Inflammatory macrophage (primary cell): ENCODE measurements around the gene SETD6.
"Not testable (repeated sequence)": the region's sequence is repeated elsewhere in the genome, so short reads cannot be mapped to it uniquely, and the experiment has no call there.

Experiments used
- DNase-seq, 2 donors: peaks; one replicate each; pipeline ENCODE4 v3.0.0-alpha.2; 2020 to 2022
- total RNA-seq, 18 experiments: gene quantifications; one replicate each; lab custom pipeline; 2026; ENCODE audit warnings: mixed read lengths in 6 of 18, inconsistent platforms in 2 of 18; lab: John Stamatoyannopoulos, UW

SETD6 gene, protein sequence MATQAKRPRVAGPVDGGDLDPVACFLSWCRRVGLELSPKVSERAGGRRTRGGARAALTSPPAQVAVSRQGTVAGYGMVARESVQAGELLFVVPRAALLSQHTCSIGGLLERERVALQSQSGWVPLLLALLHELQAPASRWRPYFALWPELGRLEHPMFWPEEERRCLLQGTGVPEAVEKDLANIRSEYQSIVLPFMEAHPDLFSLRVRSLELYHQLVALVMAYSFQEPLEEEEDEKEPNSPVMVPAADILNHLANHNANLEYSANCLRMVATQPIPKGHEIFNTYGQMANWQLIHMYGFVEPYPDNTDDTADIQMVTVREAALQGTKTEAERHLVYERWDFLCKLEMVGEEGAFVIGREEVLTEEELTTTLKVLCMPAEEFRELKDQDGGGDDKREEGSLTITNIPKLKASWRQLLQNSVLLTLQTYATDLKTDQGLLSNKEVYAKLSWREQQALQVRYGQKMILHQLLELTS
- 0.75 to 8.1 (median 5.5) reads per million in 18 experiments for total RNA-seq

DNA sequence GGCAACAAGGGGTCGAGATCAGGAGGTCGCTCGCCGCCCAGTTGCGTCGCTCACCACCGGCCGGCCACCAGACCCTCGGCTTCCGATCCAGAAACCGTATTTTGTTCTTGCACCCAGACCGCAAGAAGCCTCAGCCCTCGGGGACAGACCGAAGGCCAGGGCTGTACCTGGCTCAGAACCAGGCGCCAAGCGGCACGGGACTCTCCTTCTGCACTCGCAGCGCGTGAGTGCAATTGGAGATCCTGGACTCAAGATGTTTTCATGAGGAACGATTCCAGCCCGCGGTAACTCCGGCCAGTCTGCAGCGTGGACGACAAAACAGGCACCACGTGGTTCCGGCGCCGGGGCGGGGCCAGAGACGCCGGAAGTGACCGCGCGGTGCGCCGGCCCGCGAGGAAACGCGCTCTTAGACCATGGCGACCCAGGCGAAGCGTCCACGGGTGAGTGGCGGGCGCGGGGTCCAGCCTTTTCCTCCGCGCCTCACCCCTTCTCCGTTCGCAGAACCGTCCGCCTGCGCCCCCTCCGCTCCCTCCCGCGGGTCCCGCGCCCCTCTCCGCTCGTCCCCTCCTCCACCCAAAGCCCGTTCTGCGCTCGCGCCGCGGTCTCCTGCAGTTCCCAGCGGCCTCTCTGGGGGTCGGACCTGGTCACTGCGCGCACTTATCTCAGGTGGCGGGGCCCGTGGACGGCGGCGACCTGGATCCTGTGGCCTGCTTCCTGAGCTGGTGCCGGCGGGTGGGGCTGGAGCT lies at the start of gene SETD6:
Gene SETD6 (plus strand): TSS at position 393 of the 746 bp plus-strand sequence. CDS start 21 bp downstream, at position 414.
- DNase-seq, result peak; percentile 83 to 91

DNA sequence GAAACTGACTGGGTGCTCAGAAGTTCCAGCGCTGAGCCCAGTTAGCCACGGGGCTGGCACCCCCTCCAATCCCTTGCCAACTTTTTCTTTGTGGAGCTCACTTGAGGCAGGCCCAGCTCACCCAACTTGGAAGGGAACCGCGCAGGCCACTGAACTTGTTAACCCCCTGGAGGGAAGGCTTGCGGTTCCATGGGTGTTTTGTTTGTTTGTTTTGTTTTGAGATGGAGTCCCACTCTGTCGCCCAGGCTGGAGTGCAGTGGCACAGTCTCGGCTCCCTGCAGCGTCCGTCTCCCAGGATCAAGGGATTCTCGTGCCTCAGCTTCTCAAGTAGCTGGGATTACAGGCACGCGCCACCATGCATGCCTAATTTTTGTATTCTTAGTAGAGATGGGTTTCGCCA lies 49.5 kb upstream of the SETD6 start:
- no peak for DNase-seq

GRCh38 chr16:58466396-58466795 lies 48.9 kb upstream of the SETD6 start:
- no peak for DNase-seq

GRCh38 chr16:58467905-58468304 lies 47.4 kb upstream of the SETD6 start:
- DNase-seq, result no peak

- no peak for DNase-seq
These were observed 43.9 kb upstream of the SETD6 start for GRCh38 chr16:58471209-58471975.

DNA sequence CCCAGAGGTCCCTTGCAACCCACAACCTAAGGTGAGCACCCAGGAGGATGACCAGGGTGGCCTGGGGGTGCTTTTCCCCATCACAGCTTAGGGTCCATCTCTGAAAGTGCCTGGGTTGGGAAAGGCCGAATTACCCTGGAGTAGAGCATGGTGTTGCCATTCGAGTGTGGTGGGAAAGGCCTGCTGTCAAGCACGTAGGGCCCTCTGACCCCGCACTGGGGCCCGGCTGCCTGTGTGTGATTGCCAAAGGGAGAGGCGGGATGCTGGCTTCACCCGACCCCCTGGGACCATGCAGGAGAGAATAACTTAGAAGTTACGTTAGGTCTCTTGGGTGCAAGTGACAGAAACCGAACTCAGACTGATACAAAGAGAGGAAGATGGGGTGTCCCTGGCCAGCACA lies 43.1 kb upstream of the SETD6 start:
- no peak for DNase-seq

GRCh38 chr16:58472827-58473226 lies 42.5 kb upstream of the SETD6 start:
- no peak for DNase-seq

- no peak for DNase-seq
These were observed 41.0 kb upstream of the SETD6 start for GRCh38 chr16:58474296-58474695.

GRCh38 chr16:58475091-58475619 lies 40.2 kb upstream of the SETD6 start:
- no peak for DNase-seq

DNA sequence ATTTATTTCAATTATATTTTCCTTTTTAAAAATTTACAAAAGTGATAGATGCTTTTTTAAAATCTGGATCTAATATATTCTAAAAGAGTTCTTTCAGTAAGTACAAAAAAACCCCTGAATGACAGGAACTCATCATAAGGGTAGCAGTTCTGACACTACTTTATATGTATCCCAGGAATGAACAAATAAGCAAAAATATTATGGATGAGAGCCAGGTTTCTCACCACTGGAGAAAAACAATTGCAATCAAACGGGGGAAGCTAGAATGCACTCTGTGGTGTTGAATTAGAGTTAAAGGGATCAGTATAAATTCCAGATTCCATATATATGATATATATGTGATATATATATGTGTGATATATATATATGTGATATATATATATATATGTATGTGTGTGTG lies 38.5 kb upstream of the SETD6 start:
- DNase-seq, result no peak

DNA sequence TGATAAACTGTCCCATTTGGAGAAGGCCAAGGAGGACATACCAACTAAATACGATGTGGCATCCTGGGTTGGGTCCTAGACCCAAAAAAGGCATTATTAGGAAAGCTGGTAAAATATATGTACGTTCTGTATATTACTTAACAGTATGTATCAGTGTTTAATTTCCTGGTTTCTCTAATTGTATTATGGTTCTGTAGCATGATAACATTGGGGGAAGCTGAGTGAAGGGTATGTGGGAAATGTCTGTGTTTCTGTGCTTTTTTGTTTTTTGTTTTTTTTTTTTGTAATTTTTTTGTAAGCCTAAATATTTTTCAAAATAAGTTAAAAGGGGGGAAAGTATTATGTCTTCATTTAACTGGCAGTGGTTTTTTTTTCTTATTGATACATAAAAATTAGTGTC lies 36.9 kb upstream of the SETD6 start:
- no peak for DNase-seq

DNA sequence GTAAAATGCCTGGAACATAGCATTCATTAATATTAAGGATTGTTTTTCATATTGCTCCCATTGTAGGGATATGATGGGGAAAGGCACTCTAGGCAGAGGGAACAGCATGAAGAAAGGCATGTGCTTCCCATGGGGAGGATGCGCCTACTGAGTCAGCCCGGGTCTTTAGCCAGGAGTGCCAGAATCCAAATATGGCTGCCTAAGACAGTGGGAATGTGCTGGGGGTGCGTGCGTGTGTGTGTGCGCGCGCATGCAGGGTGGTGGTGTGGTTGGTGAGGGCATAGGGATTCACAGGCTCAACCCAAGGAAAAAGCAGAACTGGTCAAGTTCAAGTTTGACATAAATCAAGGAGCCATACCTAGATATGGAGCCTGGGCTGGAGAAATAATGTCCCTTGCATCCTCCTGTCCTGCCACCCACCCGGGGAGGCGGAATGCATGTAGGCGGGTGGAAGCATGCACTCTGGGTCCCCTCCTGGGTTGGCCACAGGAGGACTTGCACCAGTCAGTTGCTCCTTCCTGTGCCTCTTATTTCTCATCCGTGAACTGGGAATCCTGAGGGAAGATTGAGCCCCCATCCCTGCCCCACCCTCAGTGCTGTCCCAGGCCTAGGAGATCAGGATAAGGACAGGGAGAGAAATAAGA lies 34.0 kb upstream of the SETD6 start:
- DNase-seq, result no peak

DNA sequence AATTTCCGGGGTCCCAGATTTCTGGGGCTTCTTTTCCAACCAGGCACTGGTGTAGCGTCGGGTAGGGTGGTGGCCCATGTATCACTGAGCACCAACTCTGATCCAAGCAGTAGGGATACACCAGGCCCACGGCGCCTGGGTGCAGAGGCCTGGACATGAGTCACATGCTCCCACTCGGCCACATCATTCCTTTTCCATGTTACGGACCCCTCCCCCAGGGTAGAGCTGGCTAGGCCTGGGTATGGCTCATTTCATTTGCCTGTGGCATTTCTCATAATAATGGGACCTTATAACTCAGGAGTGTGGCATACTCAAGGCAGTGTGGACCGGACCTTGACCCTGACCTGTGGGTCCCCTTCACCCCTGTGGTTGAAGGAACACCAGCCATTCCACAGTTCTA lies 33.4 kb upstream of the SETD6 start:
- no peak for DNase-seq

GRCh38 chr16:58485184-58485887 lies 30.0 kb upstream of the SETD6 start:
- DNase-seq, result no peak

GRCh38 chr16:58487566-58488351 lies 27.6 kb upstream of the SETD6 start:
- DNase-seq, result peak; percentile 62 to 79

DNA sequence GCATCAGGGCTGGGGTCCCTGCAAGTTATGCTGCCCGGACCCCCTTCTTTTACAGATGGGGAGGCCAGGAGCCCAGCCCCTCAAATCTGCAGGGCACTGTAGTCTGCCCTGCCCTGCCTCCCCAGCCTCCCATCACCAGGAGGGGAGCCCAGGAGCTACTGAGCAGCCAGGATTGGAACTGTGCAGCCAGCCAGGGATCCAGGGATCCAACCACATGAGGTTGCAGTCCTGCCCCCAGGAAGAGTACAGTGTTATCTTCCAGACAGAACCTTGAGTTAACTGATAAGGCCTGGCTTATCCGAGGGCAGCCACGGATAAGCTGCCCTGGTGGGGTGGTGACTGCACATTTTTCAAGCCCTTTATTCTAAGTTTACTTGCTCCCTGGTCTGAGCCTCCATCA lies 26.8 kb upstream of the SETD6 start:
- DNase-seq, result no peak

GRCh38 chr16:58490065-58490464 lies 25.3 kb upstream of the SETD6 start:
- DNase-seq, result no peak

GRCh38 chr16:58490539-58490938 lies 24.8 kb upstream of the SETD6 start:
- not testable (repeated sequence) for DNase-seq

GRCh38 chr16:58492066-58492465 lies 23.3 kb upstream of the SETD6 start:
- DNase-seq, result peak in 1 of 2 donors; percentile 7

- no peak for DNase-seq
These were observed 22.6 kb upstream of the SETD6 start for GRCh38 chr16:58492735-58493134.
